GM12801 (cell line): ENCODE data around the gene EFEMP2.

Source experiments
- TF ChIP-seq, protein P1 (sequence below): IDR thresholded peaks from one replicate; pipeline ENCODE4 v1.5.1; 2011; ENCODE audit warnings: control low read depth; ENCODE audit not compliant: insufficient read length; ENCODE audit errors: extremely low read depth

Gene EFEMP2

GRCh38 chr11:65885231-65885630 is 12.6 kb upstream of the EFEMP2 start:
- TF ChIP-seq, protein P1, sequence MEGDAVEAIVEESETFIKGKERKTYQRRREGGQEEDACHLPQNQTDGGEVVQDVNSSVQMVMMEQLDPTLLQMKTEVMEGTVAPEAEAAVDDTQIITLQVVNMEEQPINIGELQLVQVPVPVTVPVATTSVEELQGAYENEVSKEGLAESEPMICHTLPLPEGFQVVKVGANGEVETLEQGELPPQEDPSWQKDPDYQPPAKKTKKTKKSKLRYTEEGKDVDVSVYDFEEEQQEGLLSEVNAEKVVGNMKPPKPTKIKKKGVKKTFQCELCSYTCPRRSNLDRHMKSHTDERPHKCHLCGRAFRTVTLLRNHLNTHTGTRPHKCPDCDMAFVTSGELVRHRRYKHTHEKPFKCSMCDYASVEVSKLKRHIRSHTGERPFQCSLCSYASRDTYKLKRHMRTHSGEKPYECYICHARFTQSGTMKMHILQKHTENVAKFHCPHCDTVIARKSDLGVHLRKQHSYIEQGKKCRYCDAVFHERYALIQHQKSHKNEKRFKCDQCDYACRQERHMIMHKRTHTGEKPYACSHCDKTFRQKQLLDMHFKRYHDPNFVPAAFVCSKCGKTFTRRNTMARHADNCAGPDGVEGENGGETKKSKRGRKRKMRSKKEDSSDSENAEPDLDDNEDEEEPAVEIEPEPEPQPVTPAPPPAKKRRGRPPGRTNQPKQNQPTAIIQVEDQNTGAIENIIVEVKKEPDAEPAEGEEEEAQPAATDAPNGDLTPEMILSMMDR, result no peak

- TF ChIP-seq, protein P1, result peak; percentile 97
Observed at GRCh38 chr11:65884716-65885092, 12.1 kb upstream of the EFEMP2 start.

GRCh38 chr11:65883786-65884715 is 11.5 kb upstream of the EFEMP2 start:
- TF ChIP-seq, protein P1, result no peak

DNA sequence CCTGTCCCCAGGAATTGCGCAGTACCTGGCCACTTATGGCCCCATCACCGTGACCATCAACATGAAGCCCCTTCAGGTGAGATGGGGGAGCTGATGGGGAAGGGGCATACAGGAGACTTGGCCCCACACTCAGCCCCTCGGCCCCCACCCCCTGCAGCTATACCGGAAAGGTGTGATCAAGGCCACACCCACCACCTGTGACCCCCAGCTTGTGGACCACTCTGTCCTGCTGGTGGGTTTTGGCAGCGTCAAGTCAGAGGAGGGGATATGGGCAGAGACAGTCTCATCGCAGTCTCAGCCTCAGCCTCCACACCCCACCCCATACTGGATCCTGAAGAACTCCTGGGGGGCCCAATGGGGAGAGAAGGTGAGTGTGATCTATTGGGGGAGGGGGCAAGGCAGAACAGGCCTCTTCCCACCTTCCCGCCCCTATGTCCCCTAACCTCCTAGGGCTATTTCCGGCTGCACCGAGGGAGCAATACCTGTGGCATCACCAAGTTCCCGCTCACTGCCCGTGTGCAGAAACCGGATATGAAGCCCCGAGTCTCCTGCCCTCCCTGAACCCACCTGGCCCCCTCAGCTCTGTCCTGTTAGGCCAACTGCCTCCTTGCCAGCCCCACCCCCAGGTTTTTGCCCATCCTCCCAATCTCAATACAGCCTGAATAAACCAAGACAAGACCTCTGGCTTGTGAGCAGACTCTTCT is 10.6 kb upstream of the EFEMP2 start:
- TF ChIP-seq, protein P1, result no peak

DNA sequence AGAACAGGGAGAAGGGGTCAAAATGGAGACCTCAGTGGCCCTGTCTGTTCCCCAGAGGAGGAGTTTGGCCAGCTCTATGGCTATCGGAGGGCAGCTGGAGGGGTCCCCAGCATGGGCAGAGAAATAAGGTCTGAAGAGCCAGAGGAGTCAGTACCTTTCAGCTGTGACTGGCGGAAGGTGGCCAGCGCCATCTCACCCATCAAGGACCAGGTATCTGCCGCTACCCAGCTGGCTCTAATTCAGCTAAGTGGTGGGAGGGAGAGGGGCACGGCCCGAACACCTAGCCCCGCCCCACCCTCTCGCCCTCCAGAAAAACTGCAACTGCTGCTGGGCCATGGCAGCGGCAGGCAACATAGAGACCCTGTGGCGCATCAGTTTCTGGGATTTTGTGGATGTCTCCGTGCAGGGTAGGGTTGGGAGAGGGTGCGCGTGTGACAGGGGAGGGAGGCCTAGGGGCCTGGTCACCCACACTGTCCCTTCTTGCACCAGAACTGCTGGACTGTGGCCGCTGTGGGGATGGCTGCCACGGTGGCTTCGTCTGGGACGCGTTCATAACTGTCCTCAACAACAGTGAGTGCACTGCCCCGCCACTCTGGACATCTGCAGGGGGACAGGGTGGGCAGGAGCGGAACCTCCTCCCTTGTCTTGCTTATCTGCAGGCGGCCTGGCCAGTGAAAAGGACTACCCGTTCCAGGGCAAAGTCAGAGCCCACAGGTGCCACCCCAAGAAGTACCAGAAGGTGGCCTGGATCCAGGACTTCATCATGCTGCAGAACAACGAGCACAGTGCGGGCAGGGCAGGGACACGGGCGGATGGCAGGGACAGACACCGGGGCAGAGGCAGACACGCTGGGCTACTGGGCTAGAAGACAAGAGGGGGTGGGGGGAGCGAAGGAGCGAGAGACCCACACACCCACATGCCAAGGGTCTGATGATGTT is 9.8 kb upstream of the EFEMP2 start:
- TF ChIP-seq, protein P1, result no peak

DNA sequence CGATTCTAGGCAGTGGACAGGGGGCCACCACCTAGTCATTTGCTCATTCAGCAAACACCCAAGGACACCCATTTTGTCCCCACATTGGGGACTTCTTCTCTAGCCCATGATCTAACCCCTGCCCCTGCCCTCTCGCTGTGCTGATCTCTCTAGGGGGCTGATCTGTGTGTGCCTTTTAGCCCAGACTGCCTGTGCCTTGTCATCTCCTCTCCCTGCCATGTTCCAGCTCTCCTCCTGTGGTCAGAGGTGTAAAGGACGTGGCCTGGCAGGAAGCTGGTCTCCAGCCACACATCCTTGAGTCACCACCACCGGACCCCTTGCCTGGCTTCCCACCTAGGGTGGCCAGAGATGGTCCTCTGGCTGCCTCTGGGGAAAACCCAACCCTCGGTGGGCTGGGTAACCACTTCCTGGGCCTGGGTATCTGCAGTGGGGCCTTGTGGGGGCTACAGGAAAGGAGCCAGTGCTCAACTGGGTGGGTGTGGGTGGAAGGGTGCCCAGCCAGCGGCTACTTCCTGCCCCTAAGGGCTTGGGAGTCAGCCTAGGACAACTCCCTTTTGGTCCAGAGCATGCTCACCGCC is 8.3 kb upstream of the EFEMP2 start:
- TF ChIP-seq, protein P1, result no peak
